Tibial artery (tissue), 4 donors: Measurements from ENCODE around the gene CABLES1.

Experiments used
- DNase-seq, 2 donors: peaks; one replicate each; pipeline ENCODE4 v3.0.0-alpha.2; 2019
- H3K27ac ChIP-seq, 2 donors: fragments of 200-600 bp; sonication (generic) in 1 of 2; 1 replicate in 1 of 2; 2 replicates in 1 of 2; pipeline ENCODE4 v1.5.1; 2018 to 2019; ENCODE audit warnings: mild to moderate bottlenecking in 1 of 2
- H3K27me3 ChIP-seq, 2 donors: fragments of 200-600 bp; sonication (generic) in 1 of 2; one replicate each; pipeline versions ENCODE4 v1.5.1 to v1.6.0; 2016 to 2019
- H3K36me3 ChIP-seq, 3 donors: fragments of 200-600 bp; sonication (generic) in 2 of 3; one replicate each; pipeline ENCODE4 v1.5.1; 2016 to 2019; ENCODE audit warnings: mild to moderate bottlenecking in 2 of 3
- H3K4me1 ChIP-seq, 4 donors: fragments of 200-600 bp; sonication (generic) in 2 of 4; 1 replicate in 3 of 4; 2 replicates in 1 of 4; pipeline ENCODE4 v1.5.1; 2016 to 2019
- H3K4me3 ChIP-seq, 2 donors: fragments of 200-600 bp; sonication (generic) in 1 of 2; 1 replicate in 1 of 2; 2 replicates in 1 of 2; pipeline ENCODE4 v1.5.1; 2018 to 2019; ENCODE audit warnings: mild to moderate bottlenecking in 2 of 2
- H3K9me3 ChIP-seq, 3 donors: fragments of 200-600 bp; sonication (generic) in 1 of 3; one replicate each; pipeline ENCODE4 v1.5.1; 2016 to 2019
- intact Hi-C: fragments of 100-400 bp; cut with DNase I; formaldehyde crosslinking; loops from one replicate; pipeline ENCODE4 v1.15.0; 2023; ENCODE audit warnings: low total_unique reads
- TF ChIP-seq, protein P1 (sequence below), 2 experiments: fragments of 200-600 bp in 1 of 2; fragments of 450-650 bp in 1 of 2; IDR thresholded peaks; one replicate each; pipeline ENCODE4 v1.5.1; 2017 to 2019; ENCODE audit warnings: antibody characterized with exemption in 2 of 2, mild to moderate bottlenecking in 1 of 2, moderate library complexity in 1 of 2

Gene CABLES1

DNA sequence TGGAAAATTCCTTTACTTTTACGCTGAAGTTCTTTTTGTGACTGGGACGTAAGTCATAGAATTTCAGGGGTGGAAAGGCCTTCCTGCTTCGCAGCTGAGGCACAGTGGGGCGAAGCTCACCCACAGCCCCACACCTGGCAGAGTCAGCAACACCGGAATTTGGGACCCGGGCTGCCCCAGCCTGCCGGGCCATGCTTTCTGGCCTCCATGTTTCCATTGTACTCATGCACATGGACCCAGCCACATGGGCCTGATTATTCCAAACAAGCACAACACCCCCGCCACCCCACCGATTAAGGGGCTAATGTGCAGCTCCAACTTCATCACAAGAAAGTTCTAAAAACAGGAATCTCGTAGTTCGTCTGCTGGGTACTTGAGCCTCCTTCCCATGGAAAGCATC lies 82.5 kb downstream of the CABLES1 start:
- intact Hi-C loops: no loop called here
- Histone ChIP-seq H3K36me3 (peaks cover 8 to 29% (median 11%) of the 10 kb centered on the region in 3 donors), H3K27me3 (no peaks in the 10 kb centered on the region), H3K9me3 (no peaks in the 10 kb centered on the region), H3K4me1 (peaks cover 0 to 11% (median 6%) of the 10 kb centered on the region in 4 donors), H3K27ac (no peak overlapping the region), H3K4me3 (no peak overlapping the region)
- DNase-seq: no peak
- TF ChIP-seq, protein P1, sequence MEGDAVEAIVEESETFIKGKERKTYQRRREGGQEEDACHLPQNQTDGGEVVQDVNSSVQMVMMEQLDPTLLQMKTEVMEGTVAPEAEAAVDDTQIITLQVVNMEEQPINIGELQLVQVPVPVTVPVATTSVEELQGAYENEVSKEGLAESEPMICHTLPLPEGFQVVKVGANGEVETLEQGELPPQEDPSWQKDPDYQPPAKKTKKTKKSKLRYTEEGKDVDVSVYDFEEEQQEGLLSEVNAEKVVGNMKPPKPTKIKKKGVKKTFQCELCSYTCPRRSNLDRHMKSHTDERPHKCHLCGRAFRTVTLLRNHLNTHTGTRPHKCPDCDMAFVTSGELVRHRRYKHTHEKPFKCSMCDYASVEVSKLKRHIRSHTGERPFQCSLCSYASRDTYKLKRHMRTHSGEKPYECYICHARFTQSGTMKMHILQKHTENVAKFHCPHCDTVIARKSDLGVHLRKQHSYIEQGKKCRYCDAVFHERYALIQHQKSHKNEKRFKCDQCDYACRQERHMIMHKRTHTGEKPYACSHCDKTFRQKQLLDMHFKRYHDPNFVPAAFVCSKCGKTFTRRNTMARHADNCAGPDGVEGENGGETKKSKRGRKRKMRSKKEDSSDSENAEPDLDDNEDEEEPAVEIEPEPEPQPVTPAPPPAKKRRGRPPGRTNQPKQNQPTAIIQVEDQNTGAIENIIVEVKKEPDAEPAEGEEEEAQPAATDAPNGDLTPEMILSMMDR (IDR thresholded peaks at IDR 0.05): no peak

DNA sequence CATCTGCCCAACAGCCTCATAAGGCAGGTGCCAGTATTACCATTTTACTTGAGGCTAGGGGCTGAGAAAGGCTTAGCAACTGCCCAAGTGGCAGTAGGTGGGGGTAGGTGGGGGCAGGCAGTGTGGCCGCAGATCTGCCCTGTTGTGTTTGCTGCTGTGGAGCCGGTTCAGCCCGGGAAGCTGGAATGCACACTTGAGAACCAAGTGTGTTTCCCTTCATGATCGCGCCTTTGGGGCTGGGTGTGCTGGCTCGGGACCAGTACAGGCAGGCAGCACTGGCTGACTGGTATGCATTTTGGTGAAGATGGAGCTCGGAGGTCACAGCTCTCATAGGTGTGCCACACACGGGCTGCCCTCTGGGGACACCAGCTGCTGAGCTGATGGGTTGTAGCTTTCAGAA lies 85.1 kb downstream of the CABLES1 start:
- Histone ChIP-seq H3K36me3 (peaks cover 0 to 18% (median under 1%) of the 10 kb centered on the region in 3 donors), H3K27me3 (no peaks in the 10 kb centered on the region), H3K4me1 (peaks cover 0 to 11% (median 8%) of the 10 kb centered on the region in 4 donors), H3K9me3 (no peaks in the 10 kb centered on the region), H3K27ac (no peak overlapping the region), H3K4me3 (no peak overlapping the region)
- TF ChIP-seq, protein P1 (IDR thresholded peaks at IDR 0.05): no peak
- DNase-seq: no peak
- intact Hi-C loops: no loop called here

DNA sequence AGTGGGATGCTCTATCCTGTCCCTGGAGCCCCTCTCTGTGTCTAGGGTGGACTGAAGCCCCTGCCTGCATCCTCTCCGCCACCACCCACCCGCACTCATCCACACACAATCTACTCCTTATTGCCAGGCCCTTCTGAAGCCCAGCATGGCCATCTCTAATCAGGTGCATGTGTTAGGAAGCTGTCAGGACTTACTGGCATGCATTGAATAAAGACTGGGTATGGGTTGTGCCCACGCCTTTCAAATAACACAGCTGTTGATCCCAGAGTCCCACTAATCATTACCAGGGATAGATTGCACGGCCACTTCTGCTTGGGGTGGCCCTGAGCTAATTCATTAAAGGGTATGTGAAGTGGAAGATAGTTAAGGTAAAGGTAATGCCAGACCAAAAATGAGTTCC lies 88.4 kb downstream of the CABLES1 start:
- intact Hi-C loops: no loop called here
- H3K27ac ChIP-seq: peak overlapping the region in 1 of 2 donors; percentile 15
- no peak for DNase-seq

DNA sequence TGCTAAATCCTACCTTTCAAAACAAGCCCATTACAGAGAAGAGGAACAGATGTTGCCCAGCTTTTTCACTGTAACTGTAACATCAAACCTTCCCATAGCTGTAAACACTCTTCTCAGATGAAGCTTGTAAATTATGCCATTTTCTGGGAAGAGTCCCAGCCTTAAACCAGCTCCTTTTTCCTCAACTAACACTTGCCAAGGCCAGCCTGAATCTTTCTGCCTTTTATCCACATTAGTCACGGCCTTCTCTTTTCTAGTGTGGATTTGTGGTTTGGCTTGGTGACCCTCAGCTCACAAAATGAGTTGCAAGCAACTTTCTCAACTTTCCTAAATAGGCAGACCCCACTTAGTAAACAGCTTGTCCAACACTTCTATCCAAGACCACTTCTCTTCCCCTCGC lies 90.2 kb downstream of the CABLES1 start:
- H3K9me3 ChIP-seq: no peaks in the 10 kb centered on the region
- H3K36me3 ChIP-seq: peaks cover 0 to 3% (median 0%) of the 10 kb centered on the region in 3 donors
- peak in 1 of 2 donors; percentile 60 for DNase-seq
- TF ChIP-seq, protein P1 (IDR thresholded peaks at IDR 0.05): no peak
- H3K27me3 ChIP-seq: no peaks in the 10 kb centered on the region
- H3K27ac ChIP-seq: peak overlapping the region; percentile 89 to 90
- H3K4me3 ChIP-seq: no peak overlapping the region
- intact Hi-C loops: no loop called here
- peaks cover 0 to 62% (median 44%) of the 10 kb centered on the region in 4 donors for H3K4me1 ChIP-seq

More for the DNA sequence above, 88.4 kb downstream of the CABLES1 start:
- no peak overlapping the region for H3K4me3 ChIP-seq
- H3K36me3 ChIP-seq: peaks cover 0 to 7% (median 0%) of the 10 kb centered on the region in 3 donors
- no peaks in the 10 kb centered on the region for H3K27me3 ChIP-seq
- TF ChIP-seq, protein P1 (IDR thresholded peaks at IDR 0.05): no peak
- H3K9me3 ChIP-seq: no peaks in the 10 kb centered on the region
- peaks cover 0 to 44% (median 37%) of the 10 kb centered on the region in 4 donors for H3K4me1 ChIP-seq

DNA sequence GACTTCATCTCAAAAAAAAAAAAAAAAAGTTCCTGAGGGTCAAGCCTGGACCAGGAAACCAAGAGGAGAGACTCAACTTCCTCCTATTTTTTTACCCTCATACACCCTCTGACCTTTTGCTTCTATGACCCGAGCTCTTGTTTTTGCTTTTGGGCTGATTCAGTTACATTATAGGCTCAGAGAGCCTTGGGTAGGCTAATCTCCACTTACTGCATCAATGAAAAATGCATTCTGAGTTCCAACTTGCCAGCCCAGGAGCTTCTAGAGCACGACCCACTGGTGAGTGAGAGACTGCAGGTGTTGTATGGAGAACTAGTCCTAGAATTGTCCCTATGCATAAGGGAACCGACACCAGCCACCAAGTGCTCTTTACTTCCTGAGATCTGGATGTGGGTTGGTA lies 91.1 kb downstream of the CABLES1 start:
- intact Hi-C loops: no loop called here
- no peaks in the 10 kb centered on the region for H3K9me3 ChIP-seq
- H3K36me3 ChIP-seq: peaks cover 0 to 3% (median 0%) of the 10 kb centered on the region in 3 donors
- TF ChIP-seq, protein P1 (IDR thresholded peaks at IDR 0.05): no peak
- H3K27ac ChIP-seq: peak overlapping the region; percentile 89 to 90
- no peak overlapping the region for H3K4me3 ChIP-seq
- H3K4me1 ChIP-seq: peaks cover 0 to 69% (median 49%) of the 10 kb centered on the region in 4 donors
- H3K27me3 ChIP-seq: no peaks in the 10 kb centered on the region
- DNase-seq: no peak
